HEK293 (cell line): ENCODE measurements around the gene TRPV5.

Source experiments
- ZNF473 ChIP-seq: fragments of 450-650 bp; formaldehyde crosslinking; IDR thresholded peaks from 2 replicates; pipeline ENCODE4 v1.5.1; 2017; ENCODE audit warnings: missing biosample characterization, missing genetic modification characterization
- ZNF785 ChIP-seq: fragments of 450-650 bp; formaldehyde crosslinking; IDR thresholded peaks from 2 replicates; pipeline ENCODE4 v1.5.1; 2016; ENCODE audit warnings: missing biosample characterization, missing genetic modification characterization
- TF ChIP-seq, protein P1 (sequence below): fragments of 450-650 bp; formaldehyde crosslinking; IDR thresholded peaks from 2 replicates; pipeline ENCODE4 v1.5.1; 2016; ENCODE audit warnings: missing biosample characterization, missing genetic modification characterization
- TF ChIP-seq, protein P2 (sequence below): fragments of 450-650 bp; formaldehyde crosslinking; IDR thresholded peaks from 2 replicates; pipeline ENCODE4 v1.5.1; 2016; ENCODE audit warnings: missing biosample characterization, missing genetic modification characterization

DNA sequence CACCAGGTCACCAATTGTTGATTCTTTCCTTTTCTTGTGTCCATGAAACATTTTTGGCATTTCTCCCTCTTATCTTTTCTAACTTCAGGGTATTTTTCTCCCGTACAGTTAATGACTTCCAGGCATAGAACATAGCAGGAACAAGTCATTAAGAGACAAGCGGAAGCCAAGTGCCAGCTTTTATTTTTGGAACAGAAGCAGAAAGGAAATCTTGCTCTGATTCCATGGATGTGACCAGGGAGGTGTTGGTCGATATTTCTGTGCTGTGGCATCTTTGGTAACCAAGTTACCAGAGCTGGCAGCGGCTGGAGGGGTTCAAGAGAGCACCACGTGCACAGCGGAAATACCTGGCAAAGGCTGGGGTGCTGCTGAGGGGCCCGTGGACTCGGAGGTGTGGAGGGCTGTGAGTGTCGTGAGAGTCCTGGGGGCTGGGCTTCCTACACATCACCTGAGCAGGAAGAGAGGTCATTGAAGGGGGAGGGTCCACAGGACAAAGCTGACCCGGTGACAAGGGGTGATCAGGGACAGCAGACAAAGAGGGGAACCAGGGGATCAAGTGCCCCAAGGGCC, 7.5 kb upstream of the TRPV5 start:
- TF ChIP-seq ZNF785 (tag by site-specific recombination) (no peak), ZNF473 (tag by site-specific recombination) (no peak)
- TF ChIP-seq, protein P1, sequence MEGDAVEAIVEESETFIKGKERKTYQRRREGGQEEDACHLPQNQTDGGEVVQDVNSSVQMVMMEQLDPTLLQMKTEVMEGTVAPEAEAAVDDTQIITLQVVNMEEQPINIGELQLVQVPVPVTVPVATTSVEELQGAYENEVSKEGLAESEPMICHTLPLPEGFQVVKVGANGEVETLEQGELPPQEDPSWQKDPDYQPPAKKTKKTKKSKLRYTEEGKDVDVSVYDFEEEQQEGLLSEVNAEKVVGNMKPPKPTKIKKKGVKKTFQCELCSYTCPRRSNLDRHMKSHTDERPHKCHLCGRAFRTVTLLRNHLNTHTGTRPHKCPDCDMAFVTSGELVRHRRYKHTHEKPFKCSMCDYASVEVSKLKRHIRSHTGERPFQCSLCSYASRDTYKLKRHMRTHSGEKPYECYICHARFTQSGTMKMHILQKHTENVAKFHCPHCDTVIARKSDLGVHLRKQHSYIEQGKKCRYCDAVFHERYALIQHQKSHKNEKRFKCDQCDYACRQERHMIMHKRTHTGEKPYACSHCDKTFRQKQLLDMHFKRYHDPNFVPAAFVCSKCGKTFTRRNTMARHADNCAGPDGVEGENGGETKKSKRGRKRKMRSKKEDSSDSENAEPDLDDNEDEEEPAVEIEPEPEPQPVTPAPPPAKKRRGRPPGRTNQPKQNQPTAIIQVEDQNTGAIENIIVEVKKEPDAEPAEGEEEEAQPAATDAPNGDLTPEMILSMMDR, result no peak
- TF ChIP-seq, protein P2, sequence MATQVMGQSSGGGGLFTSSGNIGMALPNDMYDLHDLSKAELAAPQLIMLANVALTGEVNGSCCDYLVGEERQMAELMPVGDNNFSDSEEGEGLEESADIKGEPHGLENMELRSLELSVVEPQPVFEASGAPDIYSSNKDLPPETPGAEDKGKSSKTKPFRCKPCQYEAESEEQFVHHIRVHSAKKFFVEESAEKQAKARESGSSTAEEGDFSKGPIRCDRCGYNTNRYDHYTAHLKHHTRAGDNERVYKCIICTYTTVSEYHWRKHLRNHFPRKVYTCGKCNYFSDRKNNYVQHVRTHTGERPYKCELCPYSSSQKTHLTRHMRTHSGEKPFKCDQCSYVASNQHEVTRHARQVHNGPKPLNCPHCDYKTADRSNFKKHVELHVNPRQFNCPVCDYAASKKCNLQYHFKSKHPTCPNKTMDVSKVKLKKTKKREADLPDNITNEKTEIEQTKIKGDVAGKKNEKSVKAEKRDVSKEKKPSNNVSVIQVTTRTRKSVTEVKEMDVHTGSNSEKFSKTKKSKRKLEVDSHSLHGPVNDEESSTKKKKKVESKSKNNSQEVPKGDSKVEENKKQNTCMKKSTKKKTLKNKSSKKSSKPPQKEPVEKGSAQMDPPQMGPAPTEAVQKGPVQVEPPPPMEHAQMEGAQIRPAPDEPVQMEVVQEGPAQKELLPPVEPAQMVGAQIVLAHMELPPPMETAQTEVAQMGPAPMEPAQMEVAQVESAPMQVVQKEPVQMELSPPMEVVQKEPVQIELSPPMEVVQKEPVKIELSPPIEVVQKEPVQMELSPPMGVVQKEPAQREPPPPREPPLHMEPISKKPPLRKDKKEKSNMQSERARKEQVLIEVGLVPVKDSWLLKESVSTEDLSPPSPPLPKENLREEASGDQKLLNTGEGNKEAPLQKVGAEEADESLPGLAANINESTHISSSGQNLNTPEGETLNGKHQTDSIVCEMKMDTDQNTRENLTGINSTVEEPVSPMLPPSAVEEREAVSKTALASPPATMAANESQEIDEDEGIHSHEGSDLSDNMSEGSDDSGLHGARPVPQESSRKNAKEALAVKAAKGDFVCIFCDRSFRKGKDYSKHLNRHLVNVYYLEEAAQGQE, result no peak
